Mesendoderm (in vitro differentiated cells): Measurements from ENCODE around the gene STOM.
"Not testable (repeated sequence)": the region's sequence is repeated elsewhere in the genome, so short reads cannot be mapped to it uniquely, and the experiment has no call there.

ENCODE experiments used
- DNase-seq: peaks from one replicate; pipeline ENCODE4 v3.0.0; 2013
- H2AK5ac ChIP-seq: 2 replicates; pipeline ENCODE4 v1.6.1; 2013; ENCODE audit warnings: low read length, inconsistent platforms
- H2BK120ac ChIP-seq: 2 replicates; pipeline ENCODE4 v1.6.1; 2013; ENCODE audit warnings: low read depth, mild to moderate bottlenecking, low read length, moderate library complexity, mixed read lengths
- H2BK15ac ChIP-seq: replicated peaks from 2 replicates; pipeline ENCODE4 v1.6.1; 2013; ENCODE audit warnings: low read depth, mild to moderate bottlenecking, moderate library complexity
- H2BK5ac ChIP-seq: 2 replicates; pipeline ENCODE4 v1.6.1; 2013; ENCODE audit warnings: low read length, inconsistent platforms
- H3K18ac ChIP-seq: 2 replicates; pipeline ENCODE4 v1.6.1; 2013; ENCODE audit warnings: mild to moderate bottlenecking, low read length, mixed read lengths
- H3K23ac ChIP-seq: one replicate; pipeline ENCODE4 v1.6.1; 2013; ENCODE audit warnings: low read length
- H3K27ac ChIP-seq: 2 replicates; pipeline ENCODE4 v1.5.1; 2013; ENCODE audit warnings: low read depth, mild to moderate bottlenecking, inconsistent platforms, low read length, moderate library complexity
- H3K27me3 ChIP-seq: 2 replicates; pipeline ENCODE4 v1.6.1; 2013; ENCODE audit warnings: low read length, control low read depth, mild to moderate bottlenecking, inconsistent platforms; ENCODE audit not compliant: insufficient read depth, poor library complexity
- H3K36me3 ChIP-seq: 2 replicates; pipeline ENCODE4 v1.6.1; 2013; ENCODE audit warnings: low read length, inconsistent platforms; ENCODE audit not compliant: control insufficient read depth, insufficient read depth
- H3K4ac ChIP-seq: one replicate; pipeline ENCODE4 v1.6.1; 2013; ENCODE audit warnings: low read depth, mild to moderate bottlenecking, low read length, moderate library complexity
- H3K4me1 ChIP-seq: 2 replicates; pipeline ENCODE4 v1.6.1; 2013; ENCODE audit warnings: low read depth, low read length, inconsistent platforms; ENCODE audit not compliant: control insufficient read depth
- H3K4me2 ChIP-seq: 2 replicates; pipeline ENCODE4 v1.6.1; 2013; ENCODE audit warnings: low read length
- H3K4me3 ChIP-seq: 2 replicates; pipeline ENCODE4 v1.5.1; 2013; ENCODE audit warnings: mild to moderate bottlenecking, low read length
- H3K56ac ChIP-seq: one replicate; pipeline ENCODE4 v1.6.1; 2013; ENCODE audit warnings: low read length
- H3K79me1 ChIP-seq: 2 replicates; pipeline ENCODE4 v1.6.1; 2013; ENCODE audit warnings: low read length, inconsistent platforms
- H3K79me2 ChIP-seq: 2 replicates; pipeline ENCODE4 v1.6.1; 2013; ENCODE audit warnings: mild to moderate bottlenecking, low read length; ENCODE audit not compliant: control insufficient read depth, insufficient read depth
- H3K9ac ChIP-seq: 2 replicates; pipeline ENCODE4 v1.6.1; 2013; ENCODE audit warnings: low read length, inconsistent platforms
- H4K5ac ChIP-seq: one replicate; pipeline ENCODE4 v1.6.1; 2013; ENCODE audit warnings: low read length
- H4K8ac ChIP-seq: one replicate; pipeline ENCODE4 v1.6.1; 2013; ENCODE audit warnings: low read depth, mild to moderate bottlenecking, control low read depth, low read length, moderate library complexity
- WGBS: extraction: QIAGEN DNeasy Blood & Tissue Kit; methylation state at CpG from one replicate; pipeline ENCODE4 v1.1.7; 2013; ENCODE audit warnings: low lambda C conversion rate, missing lambda C conversion rate; ENCODE audit not compliant: insufficient coverage; ENCODE audit errors: extremely low coverage; 5-methylcytosine and 5-hydroxymethylcytosine counted together

The STOM gene

DNA sequence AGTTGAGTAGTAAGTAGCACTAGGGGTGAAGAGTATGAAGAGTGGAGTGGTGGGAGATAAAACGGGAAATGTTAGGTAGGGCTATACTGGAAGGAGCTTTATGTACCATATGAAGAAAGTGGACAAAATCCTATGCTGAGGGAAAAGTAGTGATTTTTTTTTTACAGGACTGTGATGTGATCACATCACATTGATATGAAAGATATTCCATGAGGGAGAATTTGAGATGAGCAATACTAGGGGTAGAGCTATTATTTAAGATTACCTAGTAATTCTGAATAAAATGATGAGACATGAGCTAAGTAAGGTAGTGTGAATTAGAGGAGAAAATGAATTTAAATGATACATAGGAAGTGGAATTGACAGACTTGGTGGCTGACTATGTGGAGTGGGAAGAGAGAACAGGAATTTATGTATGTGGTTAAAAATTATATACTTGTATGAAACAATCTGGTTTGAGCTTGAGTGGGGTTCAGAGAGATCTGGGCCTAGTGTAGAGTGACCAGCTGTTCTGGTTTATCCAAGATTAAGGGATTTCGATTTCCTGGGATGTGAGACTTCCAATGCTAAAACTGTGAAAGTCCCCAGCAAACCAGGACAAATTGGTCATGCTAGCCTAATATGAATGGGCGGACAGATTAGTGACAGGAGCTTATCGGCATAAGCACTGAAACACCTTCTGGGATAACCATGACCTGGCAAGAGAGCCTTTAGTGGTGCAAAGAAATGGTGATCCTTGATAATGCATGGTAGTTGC is 29.3 kb upstream of the STOM start:
- Histone ChIP-seq H3K27me3 (no peaks in the 10 kb centered on the region), H2BK120ac (no peak overlapping the region), H4K5ac (no peak overlapping the region), H3K79me2 (no peaks in the 10 kb centered on the region), H3K23ac (no peak overlapping the region), H2AK5ac (no peak overlapping the region), H3K18ac (no peak overlapping the region), H4K8ac (no peak overlapping the region), H3K9ac (no peak overlapping the region), H3K4me3 (no peak overlapping the region), H2BK15ac (no peak overlapping the region), H3K4me2 (no peak overlapping the region), H3K36me3 (no peaks in the 10 kb centered on the region), H3K79me1 (no peaks in the 10 kb centered on the region), H3K4me1 (no peaks in the 10 kb centered on the region), H2BK5ac (no peak overlapping the region), H3K4ac (no peak overlapping the region), H3K27ac (no peak overlapping the region), H3K56ac (no peak overlapping the region)
- DNase-seq: no peak
- WGBS: 100% methylated on average over 1 of the region's 4 CpGs

DNA sequence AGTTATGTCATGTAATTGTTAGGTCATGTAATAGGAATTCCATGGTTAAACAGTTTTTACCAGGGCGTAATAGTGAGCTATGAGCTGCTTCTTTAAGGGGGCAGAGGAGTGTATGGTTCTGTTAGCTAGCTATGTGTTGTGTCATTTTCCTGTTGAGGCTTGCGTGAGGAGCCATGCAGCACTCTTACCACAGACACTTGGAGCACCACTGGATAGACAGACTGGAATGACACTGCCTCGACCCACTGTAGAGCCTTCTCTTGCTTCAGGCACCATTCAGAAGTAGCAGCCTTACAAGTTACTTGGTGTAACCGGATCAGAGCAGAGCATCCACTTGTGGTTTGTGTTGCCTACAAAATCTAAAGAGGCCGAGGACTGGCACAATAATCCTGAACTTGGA is 28.3 kb upstream of the STOM start:
- Histone ChIP-seq H3K79me1 (no peaks in the 10 kb centered on the region), H3K18ac (no peak overlapping the region), H3K4me1 (peaks cover under 1% of the 10 kb centered on the region), H3K9ac (no peak overlapping the region), H3K27me3 (no peaks in the 10 kb centered on the region), H3K36me3 (no peaks in the 10 kb centered on the region), H2BK120ac (no peak overlapping the region), H3K79me2 (no peaks in the 10 kb centered on the region), H2AK5ac (no peak overlapping the region), H3K4me3 (no peak overlapping the region), H3K4me2 (no peak overlapping the region), H4K5ac (no peak overlapping the region), H3K27ac (no peak overlapping the region), H3K56ac (no peak overlapping the region), H3K4ac (no peak overlapping the region), H2BK5ac (no peak overlapping the region), H3K23ac (no peak overlapping the region), H2BK15ac (no peak overlapping the region), H4K8ac (no peak overlapping the region)
- no peak for DNase-seq
- WGBS: no CpG with 5 or more reads among the region's 5 CpGs

DNA sequence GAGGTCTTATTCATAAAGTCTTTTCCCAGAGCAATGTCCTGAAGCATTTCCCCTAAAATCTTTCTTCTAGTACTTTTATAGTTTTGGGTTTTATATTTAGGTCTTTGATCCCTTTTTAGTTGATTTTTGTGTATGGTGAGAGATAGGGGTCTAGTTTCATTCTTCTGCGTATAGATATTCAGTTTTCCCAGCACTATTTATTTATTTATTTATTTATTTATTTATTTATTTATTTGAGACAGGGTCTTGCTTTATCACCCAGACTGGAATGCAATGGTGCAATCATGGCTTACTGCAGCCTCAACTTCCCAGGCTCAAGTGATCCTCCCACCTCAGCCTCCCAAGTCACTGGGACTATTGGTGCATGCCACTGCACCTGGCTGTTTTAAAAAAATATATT is 27.2 kb upstream of the STOM start:
- H3K9ac ChIP-seq, H3K4me2 ChIP-seq, H2BK5ac ChIP-seq, H3K36me3 ChIP-seq, H3K18ac ChIP-seq, H3K56ac ChIP-seq, H3K79me2 ChIP-seq, H3K27ac ChIP-seq, H3K27me3 ChIP-seq, H2BK120ac ChIP-seq, H3K4me3 ChIP-seq, H4K8ac ChIP-seq, H3K79me1 ChIP-seq, H3K4me1 ChIP-seq, H3K23ac ChIP-seq, H3K4ac ChIP-seq, DNase-seq, H4K5ac ChIP-seq, H2AK5ac ChIP-seq, H2BK15ac ChIP-seq: not testable (repeated sequence)
- no CpG with 5 or more reads among the region's 1 CpG for WGBS

GRCh38 chr9:121395558-121395957 is 25.5 kb upstream of the STOM start:
- Histone ChIP-seq H3K79me2 (no peaks in the 10 kb centered on the region), H3K4me3 (no peak overlapping the region), H2BK5ac (no peak overlapping the region), H3K27ac (no peak overlapping the region), H3K4ac (no peak overlapping the region), H3K9ac (no peak overlapping the region), H3K18ac (no peak overlapping the region), H3K56ac (no peak overlapping the region), H3K4me1 (peaks cover 3% of the 10 kb centered on the region), H3K79me1 (no peaks in the 10 kb centered on the region), H2AK5ac (no peak overlapping the region), H3K27me3 (no peaks in the 10 kb centered on the region), H4K5ac (no peak overlapping the region), H3K23ac (no peak overlapping the region), H4K8ac (no peak overlapping the region), H2BK15ac (no peak overlapping the region), H2BK120ac (no peak overlapping the region), H3K36me3 (no peaks in the 10 kb centered on the region), H3K4me2 (no peak overlapping the region)
- DNase-seq: no peak

GRCh38 chr9:121394292-121394691 is 24.2 kb upstream of the STOM start:
- no peak overlapping the region for H2AK5ac ChIP-seq
- no peak overlapping the region for H3K23ac ChIP-seq
- no peak overlapping the region for H3K56ac ChIP-seq
- H3K9ac ChIP-seq: no peak overlapping the region
- no peak overlapping the region for H4K5ac ChIP-seq
- no peaks in the 10 kb centered on the region for H3K79me2 ChIP-seq
- peaks cover 3% of the 10 kb centered on the region for H3K4me1 ChIP-seq
- H3K36me3 ChIP-seq: no peaks in the 10 kb centered on the region
- no CpG with 5 or more reads among the region's 3 CpGs for WGBS
- H3K27me3 ChIP-seq: no peaks in the 10 kb centered on the region
- H2BK120ac ChIP-seq: no peak overlapping the region
- no peak for DNase-seq
- no peak overlapping the region for H2BK15ac ChIP-seq
- H3K79me1 ChIP-seq: no peaks in the 10 kb centered on the region
- H2BK5ac ChIP-seq: no peak overlapping the region
- no peak overlapping the region for H3K4me3 ChIP-seq
- no peak overlapping the region for H3K4me2 ChIP-seq
- no peak overlapping the region for H3K18ac ChIP-seq
- H3K4ac ChIP-seq: no peak overlapping the region
- H4K8ac ChIP-seq: no peak overlapping the region
- H3K27ac ChIP-seq: no peak overlapping the region

- H2BK5ac ChIP-seq: no peak overlapping the region
- H3K27me3 ChIP-seq: no peaks in the 10 kb centered on the region
- H3K4me3 ChIP-seq: no peak overlapping the region
- no peak overlapping the region for H4K5ac ChIP-seq
- no peak overlapping the region for H3K27ac ChIP-seq
- H3K9ac ChIP-seq: no peak overlapping the region
- no peak overlapping the region for H3K4ac ChIP-seq
- DNase-seq: peak; percentile 14
- no peak overlapping the region for H4K8ac ChIP-seq
- whole genome bisulfite sequencing: no CpG with 5 or more reads among the region's 2 CpGs
- peaks cover 3% of the 10 kb centered on the region for H3K4me1 ChIP-seq
- no peaks in the 10 kb centered on the region for H3K79me2 ChIP-seq
- peak overlapping the region; percentile 6 for H3K56ac ChIP-seq
- H2AK5ac ChIP-seq: no peak overlapping the region
- H2BK120ac ChIP-seq: no peak overlapping the region
- H3K23ac ChIP-seq: no peak overlapping the region
- H2BK15ac ChIP-seq: no peak overlapping the region
- no peak overlapping the region for H3K18ac ChIP-seq
- H3K36me3 ChIP-seq: no peaks in the 10 kb centered on the region
- H3K4me2 ChIP-seq: no peak overlapping the region
- no peaks in the 10 kb centered on the region for H3K79me1 ChIP-seq
These were observed 23.3 kb upstream of the STOM start for GRCh38 chr9:121393318-121393717.
